ENCODE measurements around the gene NUDT4. TPM values are rescaled to one million over a fixed set of nuclear protein-coding genes. Genes with fewer than 3 reads are reported as not detected.

NUDT4 gene
- total and polyA plus RNA-seq, 2 of the 13 experiments (the other 11 are each of a cell fraction or from before 2014, with no cell fraction given) = 37.3 to 70.1 TPM

DNA sequence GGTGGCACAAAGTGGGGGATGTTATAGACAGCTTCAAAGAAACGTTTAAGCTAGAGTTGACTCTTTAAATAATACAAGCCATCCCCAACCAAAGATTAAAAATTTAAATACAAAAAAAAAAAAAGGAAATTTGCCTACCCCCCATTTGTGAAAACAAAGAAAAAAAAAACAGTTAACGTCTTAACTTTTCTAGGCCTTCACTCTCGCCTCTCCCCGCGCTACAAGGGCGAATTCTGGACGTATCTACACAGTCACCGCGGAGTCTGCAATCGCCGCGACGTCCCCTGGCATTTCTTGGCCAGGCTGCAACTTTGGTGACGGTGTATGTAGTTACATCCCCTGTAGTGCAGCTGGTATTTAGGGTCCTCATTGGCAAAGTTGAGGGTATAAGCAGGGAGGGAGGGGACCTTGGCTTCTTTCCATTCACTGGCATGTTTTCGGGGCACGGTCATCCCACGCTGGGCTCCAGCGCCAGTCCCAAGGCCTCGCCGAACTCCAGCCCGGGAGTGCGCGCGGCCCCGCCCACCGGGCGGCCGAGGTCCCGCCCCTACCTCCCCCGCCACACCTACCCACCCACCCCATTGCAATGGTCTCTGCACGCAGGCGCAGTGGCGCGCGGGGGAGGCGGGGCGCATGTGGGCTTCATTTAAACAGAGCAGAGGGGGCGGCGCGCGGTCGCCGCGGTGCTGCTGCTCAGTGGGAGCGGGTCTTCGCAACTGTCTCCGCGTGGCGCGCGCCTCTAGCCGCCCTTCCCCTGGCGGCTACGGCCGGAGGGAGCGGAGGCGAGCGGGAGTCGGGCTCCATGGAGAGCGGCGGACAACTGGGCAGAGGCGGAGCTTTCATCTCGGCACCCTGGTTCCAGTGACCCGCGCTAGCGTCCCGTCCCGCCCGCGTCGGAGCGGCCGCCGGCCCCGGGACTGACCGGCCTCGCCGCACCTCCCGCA is at the start of gene NUDT4 (continued):
- TF ChIP-seq SOX13 (IDR thresholded peaks at IDR 0.05) (no peak), SOX13 (CRISPR knock-in tag; conservative IDR thresholded peaks at IDR 0.05 in 1 of 2, IDR thresholded peaks at IDR 0.05 in 1 of 2) (peak in 1 of 2 experiments; percentile 19; a peak in 1 of 4 replicates), DMAP1 (CRISPR knock-in tag; IDR thresholded peaks at IDR 0.05) (peak; percentile 27; the same call in 1 of the 2 replicates), SMAD3 (CRISPR knock-in tag; IDR thresholded peaks at IDR 0.05) (peak; percentile 20; the same call in 1 of the 2 replicates), ZNF234 (CRISPR knock-in tag; conservative IDR thresholded peaks at IDR 0.05) (no peak), NPAS2 (CRISPR knock-in tag; IDR thresholded peaks at IDR 0.05; ENCODE audit: borderline replicate concordance) (no peak), ZNF768 (CRISPR knock-in tag; IDR thresholded peaks at IDR 0.05) (no peak), DNMT3B (CRISPR knock-in tag; conservative IDR thresholded peaks at IDR 0.05) (0 out of 2 replicates have a peak, but pooled peaks have one; percentile 42), ZFP90 (CRISPR knock-in tag; IDR thresholded peaks at IDR 0.05; ENCODE audit: borderline replicate concordance) (0 out of 2 replicates have a peak, but pooled peaks have one; percentile 72), MXD4 (CRISPR knock-in tag; IDR thresholded peaks at IDR 0.05) (peak; percentile 67; the same call in 1 of the 2 replicates), ELF4 (CRISPR knock-in tag; IDR thresholded peaks at IDR 0.05; ENCODE audit: borderline replicate concordance) (no peak; the same call in 1 of the 2 replicates), ZFX (CRISPR knock-in tag; IDR thresholded peaks at IDR 0.05; ENCODE audit: low read depth) (peak; percentile 75; the same call in 1 of the 2 replicates), ZFP82 (CRISPR knock-in tag; IDR thresholded peaks at IDR 0.05; ENCODE audit: borderline replicate concordance) (peak; percentile 48)
- TF ChIP-seq, protein P1, sequence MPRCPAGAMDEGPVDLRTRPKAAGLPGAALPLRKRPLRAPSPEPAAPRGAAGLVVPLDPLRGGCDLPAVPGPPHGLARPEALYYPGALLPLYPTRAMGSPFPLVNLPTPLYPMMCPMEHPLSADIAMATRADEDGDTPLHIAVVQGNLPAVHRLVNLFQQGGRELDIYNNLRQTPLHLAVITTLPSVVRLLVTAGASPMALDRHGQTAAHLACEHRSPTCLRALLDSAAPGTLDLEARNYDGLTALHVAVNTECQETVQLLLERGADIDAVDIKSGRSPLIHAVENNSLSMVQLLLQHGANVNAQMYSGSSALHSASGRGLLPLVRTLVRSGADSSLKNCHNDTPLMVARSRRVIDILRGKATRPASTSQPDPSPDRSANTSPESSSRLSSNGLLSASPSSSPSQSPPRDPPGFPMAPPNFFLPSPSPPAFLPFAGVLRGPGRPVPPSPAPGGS (CRISPR knock-in tag; IDR thresholded peaks at IDR 0.05) = no peak
- TF ChIP-seq, protein P2, sequence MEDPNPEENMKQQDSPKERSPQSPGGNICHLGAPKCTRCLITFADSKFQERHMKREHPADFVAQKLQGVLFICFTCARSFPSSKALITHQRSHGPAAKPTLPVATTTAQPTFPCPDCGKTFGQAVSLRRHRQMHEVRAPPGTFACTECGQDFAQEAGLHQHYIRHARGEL (CRISPR knock-in tag; IDR thresholded peaks at IDR 0.05) = no peak
- TF ChIP-seq, protein P3, sequence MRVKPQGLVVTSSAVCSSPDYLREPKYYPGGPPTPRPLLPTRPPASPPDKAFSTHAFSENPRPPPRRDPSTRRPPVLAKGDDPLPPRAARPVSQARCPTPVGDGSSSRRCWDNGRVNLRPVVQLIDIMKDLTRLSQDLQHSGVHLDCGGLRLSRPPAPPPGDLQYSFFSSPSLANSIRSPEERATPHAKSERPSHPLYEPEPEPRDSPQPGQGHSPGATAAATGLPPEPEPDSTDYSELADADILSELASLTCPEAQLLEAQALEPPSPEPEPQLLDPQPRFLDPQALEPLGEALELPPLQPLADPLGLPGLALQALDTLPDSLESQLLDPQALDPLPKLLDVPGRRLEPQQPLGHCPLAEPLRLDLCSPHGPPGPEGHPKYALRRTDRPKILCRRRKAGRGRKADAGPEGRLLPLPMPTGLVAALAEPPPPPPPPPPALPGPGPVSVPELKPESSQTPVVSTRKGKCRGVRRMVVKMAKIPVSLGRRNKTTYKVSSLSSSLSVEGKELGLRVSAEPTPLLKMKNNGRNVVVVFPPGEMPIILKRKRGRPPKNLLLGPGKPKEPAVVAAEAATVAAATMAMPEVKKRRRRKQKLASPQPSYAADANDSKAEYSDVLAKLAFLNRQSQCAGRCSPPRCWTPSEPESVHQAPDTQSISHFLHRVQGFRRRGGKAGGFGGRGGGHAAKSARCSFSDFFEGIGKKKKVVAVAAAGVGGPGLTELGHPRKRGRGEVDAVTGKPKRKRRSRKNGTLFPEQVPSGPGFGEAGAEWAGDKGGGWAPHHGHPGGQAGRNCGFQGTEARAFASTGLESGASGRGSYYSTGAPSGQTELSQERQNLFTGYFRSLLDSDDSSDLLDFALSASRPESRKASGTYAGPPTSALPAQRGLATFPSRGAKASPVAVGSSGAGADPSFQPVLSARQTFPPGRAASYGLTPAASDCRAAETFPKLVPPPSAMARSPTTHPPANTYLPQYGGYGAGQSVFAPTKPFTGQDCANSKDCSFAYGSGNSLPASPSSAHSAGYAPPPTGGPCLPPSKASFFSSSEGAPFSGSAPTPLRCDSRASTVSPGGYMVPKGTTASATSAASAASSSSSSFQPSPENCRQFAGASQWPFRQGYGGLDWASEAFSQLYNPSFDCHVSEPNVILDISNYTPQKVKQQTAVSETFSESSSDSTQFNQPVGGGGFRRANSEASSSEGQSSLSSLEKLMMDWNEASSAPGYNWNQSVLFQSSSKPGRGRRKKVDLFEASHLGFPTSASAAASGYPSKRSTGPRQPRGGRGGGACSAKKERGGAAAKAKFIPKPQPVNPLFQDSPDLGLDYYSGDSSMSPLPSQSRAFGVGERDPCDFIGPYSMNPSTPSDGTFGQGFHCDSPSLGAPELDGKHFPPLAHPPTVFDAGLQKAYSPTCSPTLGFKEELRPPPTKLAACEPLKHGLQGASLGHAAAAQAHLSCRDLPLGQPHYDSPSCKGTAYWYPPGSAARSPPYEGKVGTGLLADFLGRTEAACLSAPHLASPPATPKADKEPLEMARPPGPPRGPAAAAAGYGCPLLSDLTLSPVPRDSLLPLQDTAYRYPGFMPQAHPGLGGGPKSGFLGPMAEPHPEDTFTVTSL (CRISPR knock-in tag; IDR thresholded peaks at IDR 0.05; ENCODE audit: borderline replicate concordance) = peak; percentile 22; the same call in 1 of the 2 replicates

Measured in HepG2 (cell line).